Common myeloid progenitor, CD34-positive (primary cell): ENCODE results near the gene ACTN3.

Experiments used
- CTCF ChIA-PET: fragments of 350-600 bp; sonication (Branson Sonifier 250); formaldehyde crosslinking; loops from one replicate; lab custom pipeline; 2021; ENCODE audit warnings: antibody characterized with exemption; lab: Charles Lee
- POLR2A ChIA-PET: fragments of 350-600 bp; sonication (Branson Sonifier 250); formaldehyde crosslinking; loops from one replicate; lab custom pipeline; 2021; ENCODE audit warnings: antibody characterized with exemption; lab: Charles Lee
- DNase-seq, 3 donors: peaks; one replicate each; pipeline versions ENCODE4 v3.0.0 to v3.0.0-alpha.2; 2013
- H3K27ac ChIP-seq, 2 experiments: 1 replicate in 1 of 2; 2 replicates in 1 of 2; pipeline ENCODE4 v1.7.0; 2013; ENCODE audit warnings: inconsistent platforms in 2 of 2, low read length in 2 of 2, mild to moderate bottlenecking in 2 of 2, low read depth in 1 of 2, moderate library complexity in 1 of 2; ENCODE audit not compliant: severe bottlenecking in 2 of 2, insufficient read depth in 1 of 2, poor library complexity in 1 of 2
- H3K27me3 ChIP-seq, 5 experiments: replicated peaks in 2 of 5; 1 replicate in 3 of 5; 2 replicates in 2 of 5; pipeline versions ENCODE4 v1.6.1 to v1.7.0; 2013; ENCODE audit warnings: low read length in 4 of 5, mild to moderate bottlenecking in 2 of 5, moderate library complexity in 2 of 5, inconsistent platforms in 1 of 5; ENCODE audit not compliant: insufficient read depth in 5 of 5, control insufficient read depth in 4 of 5
- H3K36me3 ChIP-seq, 4 experiments: 1 replicate in 2 of 4; 2 replicates in 2 of 4; pipeline versions ENCODE4 v1.6.1 to v1.7.0; 2013; ENCODE audit warnings: low read length in 3 of 4, control low read depth in 1 of 4, mild to moderate bottlenecking in 1 of 4; ENCODE audit not compliant: control insufficient read depth in 4 of 4, insufficient read depth in 4 of 4
- H3K4me1 ChIP-seq, 4 experiments: 1 replicate in 3 of 4; 2 replicates in 1 of 4; pipeline versions ENCODE4 v1.6.1 to v1.7.1; 2013; ENCODE audit warnings: low read length in 3 of 4, mild to moderate bottlenecking in 3 of 4, control low read depth in 1 of 4, inconsistent platforms in 1 of 4, moderate library complexity in 1 of 4; ENCODE audit not compliant: control insufficient read depth in 4 of 4, insufficient read depth in 4 of 4; ENCODE audit errors: control extremely low read depth in 1 of 4
- H3K4me3 ChIP-seq, 7 experiments: 1 replicate in 4 of 7; 2 replicates in 3 of 7; pipeline versions ENCODE4 v1.5.1 to v1.7.0; 2013; ENCODE audit warnings: mild to moderate bottlenecking in 7 of 7, low read length in 6 of 7, moderate library complexity in 6 of 7, inconsistent platforms in 2 of 7, low read depth in 2 of 7, control low read depth in 1 of 7; ENCODE audit not compliant: insufficient read depth in 4 of 7, control insufficient read depth in 1 of 7; ENCODE audit errors: extremely low read depth in 1 of 7
- H3K9me3 ChIP-seq, 5 experiments: 1 replicate in 4 of 5; 2 replicates in 1 of 5; pipeline versions ENCODE4 v1.6.1 to v1.7.1; 2013; ENCODE audit warnings: low read length in 4 of 5, mild to moderate bottlenecking in 2 of 5, inconsistent platforms in 1 of 5, low read depth in 1 of 5, moderate library complexity in 1 of 5; ENCODE audit not compliant: control insufficient read depth in 4 of 5, insufficient read depth in 2 of 5; ENCODE audit errors: control extremely low read depth in 1 of 5
- WGBS: methylation state at CpG from one replicate; pipeline ENCODE4 v1.1.5; 2013; ENCODE audit not compliant: insufficient coverage; 5-methylcytosine and 5-hydroxymethylcytosine counted together

ACTN3 gene

GRCh38 chr11:66562907-66563583 lies 16.3 kb downstream of the ACTN3 start:
- DNase-seq: no peak
- POLR2A ChIA-PET: no interaction called here
- no peak overlapping the region for H3K27ac ChIP-seq
- no peaks in the 10 kb centered on the region for H3K9me3 ChIP-seq
- H3K27me3 ChIP-seq: peaks cover 0 to 12% (median 4%) of the 10 kb centered on the region in 5 experiments
- WGBS: 96% methylated on average over 20 of the region's 20 CpGs
- H3K4me1 ChIP-seq: peaks cover 0 to 10% (median 6%) of the 10 kb centered on the region in 4 experiments
- H3K36me3 ChIP-seq: peaks cover 0 to 20% (median 5%) of the 10 kb centered on the region in 4 experiments
- H3K4me3 ChIP-seq: no peak overlapping the region
- CTCF ChIA-PET: interaction anchor here (1.0 to 2.1 kb wide), 4 partner anchors 10 to 116 kb away, joined by 3 to 11 read pairs (median 4); no protein-coding TSS in a partner anchor

- peaks cover 0 to 17% (median 12%) of the 10 kb centered on the region in 4 experiments for H3K4me1 ChIP-seq
- H3K9me3 ChIP-seq: no peaks in the 10 kb centered on the region
- ChIA-PET POLR2A (no interaction called here), CTCF (interaction anchor here (1.0 to 2.1 kb wide), 3 partner anchors 14 to 115 kb away, joined by 3 to 11 read pairs (median 3); no protein-coding TSS in a partner anchor)
- peaks cover 0 to 5% (median 4%) of the 10 kb centered on the region in 5 experiments for H3K27me3 ChIP-seq
- H3K27ac ChIP-seq: no peak overlapping the region
- peaks cover 0 to 20% (median 5%) of the 10 kb centered on the region in 4 experiments for H3K36me3 ChIP-seq
- no peak overlapping the region for H3K4me3 ChIP-seq
- no peak for DNase-seq
- 93% methylated on average over 6 of the region's 10 CpGs for WGBS
Observed at GRCh38 chr11:66563832-66564231, 17.1 kb downstream of the ACTN3 start.

GRCh38 chr11:66564538-66564937 lies 17.8 kb downstream of the ACTN3 start:
- DNase-seq: no peak
- peaks cover 0 to 20% (median 5%) of the 10 kb centered on the region in 4 experiments for H3K36me3 ChIP-seq
- peaks cover 0 to 4% (median 0%) of the 10 kb centered on the region in 5 experiments for H3K27me3 ChIP-seq
- CTCF ChIA-PET: interaction anchor here (1.0 kb wide), 1 partner anchor 14 kb away, joined by 4 read pairs; no protein-coding TSS in a partner anchor
- no peak overlapping the region for H3K27ac ChIP-seq
- POLR2A ChIA-PET: no interaction called here
- H3K9me3 ChIP-seq: no peaks in the 10 kb centered on the region
- no peak overlapping the region for H3K4me3 ChIP-seq
- H3K4me1 ChIP-seq: peaks cover 0 to 14% (median 10%) of the 10 kb centered on the region in 4 experiments
- 96% methylated on average over 13 of the region's 14 CpGs for WGBS

GRCh38 chr11:66564984-66565383 lies 18.3 kb downstream of the ACTN3 start:
- Histone ChIP-seq H3K36me3 (peaks cover 0 to 20% (median 5%) of the 10 kb centered on the region in 4 experiments), H3K27ac (no peak overlapping the region), H3K4me3 (no peak overlapping the region), H3K9me3 (no peaks in the 10 kb centered on the region), H3K4me1 (peaks cover 0 to 14% (median 10%) of the 10 kb centered on the region in 4 experiments), H3K27me3 (peaks cover 0 to 4% (median 0%) of the 10 kb centered on the region in 5 experiments)
- CTCF ChIA-PET: interaction anchor here (1.0 to 1.3 kb wide), 2 partner anchors 13 to 77 kb away, joined by 3 to 4 read pairs; no protein-coding TSS in a partner anchor
- WGBS: 95% methylated on average over 4 of the region's 5 CpGs
- POLR2A ChIA-PET: no interaction called here
- no peak for DNase-seq

- no peak overlapping the region for H3K4me3 ChIP-seq
- H3K9me3 ChIP-seq: no peaks in the 10 kb centered on the region
- H3K36me3 ChIP-seq: peaks cover 0 to 20% (median 5%) of the 10 kb centered on the region in 4 experiments
- ChIA-PET POLR2A (interaction anchor here (0.6 kb wide), 1 partner anchor 286 kb away, joined by 3 read pairs; no protein-coding TSS in a partner anchor), CTCF (interaction anchor here (1.3 to 3.9 kb wide), 2 partner anchors 14 to 78 kb away, joined by 3 to 14 read pairs; no protein-coding TSS in a partner anchor)
- no peak for DNase-seq
- 100% methylated on average over 5 of the region's 8 CpGs for WGBS
- peaks cover 0 to 14% (median 10%) of the 10 kb centered on the region in 4 experiments for H3K4me1 ChIP-seq
- H3K27ac ChIP-seq: no peak overlapping the region
- H3K27me3 ChIP-seq: peaks cover 0 to 2% (median 0%) of the 10 kb centered on the region in 5 experiments
Observed at GRCh38 chr11:66566221-66566620, 19.5 kb downstream of the ACTN3 start.

GRCh38 chr11:66567787-66568123 lies 21.1 kb downstream of the ACTN3 start:
- Histone ChIP-seq H3K36me3 (peaks cover 0 to 18% (median 3%) of the 10 kb centered on the region in 4 experiments), H3K9me3 (no peaks in the 10 kb centered on the region), H3K27ac (no peak overlapping the region), H3K4me1 (peaks cover 0 to 14% (median 10%) of the 10 kb centered on the region in 4 experiments), H3K27me3 (peaks cover 0 to 2% (median 0%) of the 10 kb centered on the region in 5 experiments), H3K4me3 (peak overlapping the region in 6 of 7 experiments; percentile 37 to 77 (median 66))
- POLR2A ChIA-PET: no interaction called here
- no peak for DNase-seq
- CTCF ChIA-PET: interaction anchor here (0.9 to 3.9 kb wide), 11 partner anchors 9 to 269 kb away, joined by 3 to 14 read pairs (median 3); partner anchors contain the start of genes ACTN3 and ZDHHC24
- 77% methylated on average over 11 of the region's 15 CpGs for WGBS
